GM13977 (cell line): ENCODE data around the gene SEPTIN10.

ENCODE experiments used
- DNase-seq: peaks from one replicate; pipeline ENCODE4 v3.0.0; 2012; ENCODE audit warnings: low spot score
- in situ Hi-C: fragments of 300-500 bp; cut with MboI; formaldehyde crosslinking; loops from one replicate; pipeline ENCODE4 v1.12.0; 2022; ENCODE audit warnings: low sequenced_read_pairs, low pct_unique_long_range_greater_than_20kb, mixed read lengths, inconsistent platforms; ENCODE audit not compliant: unreplicated experiment
- TF ChIP-seq, protein P1 (sequence below): IDR thresholded peaks from 2 replicates; pipeline ENCODE4 v1.5.1; 2012; ENCODE audit warnings: mild to moderate bottlenecking, control low read depth; ENCODE audit not compliant: insufficient read depth; ENCODE audit errors: extremely low read depth, missing control alignments

SEPTIN10 gene

DNA sequence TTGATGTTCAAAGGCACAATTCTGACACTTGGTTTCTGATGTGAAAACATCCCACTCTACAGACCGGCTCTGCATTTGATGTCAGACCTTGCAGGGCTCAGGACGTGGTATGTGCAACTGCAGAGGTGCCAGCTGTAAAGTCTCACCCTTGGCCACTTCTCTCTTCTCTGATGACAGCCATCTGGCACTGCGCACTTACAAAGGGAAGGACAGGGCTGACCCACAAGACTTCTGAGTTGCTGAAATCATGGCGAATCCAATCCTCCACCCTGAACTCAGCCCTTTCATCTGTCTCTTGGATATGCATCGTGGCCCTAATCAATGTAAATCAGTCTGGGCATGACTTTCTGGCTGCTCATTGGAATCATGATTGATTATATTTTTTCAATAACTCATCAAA is 82.5 kb downstream of the SEPTIN10 start:
- in situ Hi-C loops = no loop called here
- TF ChIP-seq, protein P1, sequence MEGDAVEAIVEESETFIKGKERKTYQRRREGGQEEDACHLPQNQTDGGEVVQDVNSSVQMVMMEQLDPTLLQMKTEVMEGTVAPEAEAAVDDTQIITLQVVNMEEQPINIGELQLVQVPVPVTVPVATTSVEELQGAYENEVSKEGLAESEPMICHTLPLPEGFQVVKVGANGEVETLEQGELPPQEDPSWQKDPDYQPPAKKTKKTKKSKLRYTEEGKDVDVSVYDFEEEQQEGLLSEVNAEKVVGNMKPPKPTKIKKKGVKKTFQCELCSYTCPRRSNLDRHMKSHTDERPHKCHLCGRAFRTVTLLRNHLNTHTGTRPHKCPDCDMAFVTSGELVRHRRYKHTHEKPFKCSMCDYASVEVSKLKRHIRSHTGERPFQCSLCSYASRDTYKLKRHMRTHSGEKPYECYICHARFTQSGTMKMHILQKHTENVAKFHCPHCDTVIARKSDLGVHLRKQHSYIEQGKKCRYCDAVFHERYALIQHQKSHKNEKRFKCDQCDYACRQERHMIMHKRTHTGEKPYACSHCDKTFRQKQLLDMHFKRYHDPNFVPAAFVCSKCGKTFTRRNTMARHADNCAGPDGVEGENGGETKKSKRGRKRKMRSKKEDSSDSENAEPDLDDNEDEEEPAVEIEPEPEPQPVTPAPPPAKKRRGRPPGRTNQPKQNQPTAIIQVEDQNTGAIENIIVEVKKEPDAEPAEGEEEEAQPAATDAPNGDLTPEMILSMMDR = no peak
- DNase-seq = no peak

DNA sequence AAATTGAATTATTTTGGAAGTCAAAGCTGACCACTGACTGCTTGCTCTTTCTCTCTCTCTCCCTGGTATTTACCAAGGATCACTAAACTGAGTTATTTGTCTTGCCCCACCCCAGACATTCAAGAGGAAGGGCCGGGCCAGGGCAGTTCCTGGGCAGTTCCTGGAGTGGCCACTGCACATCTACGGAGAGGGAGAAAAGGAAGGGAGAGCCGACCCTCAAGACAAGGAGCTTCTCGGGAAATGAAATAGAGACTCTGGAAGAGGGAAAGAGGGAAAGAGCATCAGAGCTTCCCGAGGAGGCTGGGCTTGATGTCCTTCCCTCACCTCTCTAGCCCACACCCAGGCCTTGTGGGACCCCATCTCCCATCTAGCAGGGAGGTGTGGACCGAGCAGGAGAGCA is 83.1 kb downstream of the SEPTIN10 start:
- TF ChIP-seq, protein P1 = no peak
- in situ Hi-C loops = no loop called here
- DNase-seq = no peak

DNA sequence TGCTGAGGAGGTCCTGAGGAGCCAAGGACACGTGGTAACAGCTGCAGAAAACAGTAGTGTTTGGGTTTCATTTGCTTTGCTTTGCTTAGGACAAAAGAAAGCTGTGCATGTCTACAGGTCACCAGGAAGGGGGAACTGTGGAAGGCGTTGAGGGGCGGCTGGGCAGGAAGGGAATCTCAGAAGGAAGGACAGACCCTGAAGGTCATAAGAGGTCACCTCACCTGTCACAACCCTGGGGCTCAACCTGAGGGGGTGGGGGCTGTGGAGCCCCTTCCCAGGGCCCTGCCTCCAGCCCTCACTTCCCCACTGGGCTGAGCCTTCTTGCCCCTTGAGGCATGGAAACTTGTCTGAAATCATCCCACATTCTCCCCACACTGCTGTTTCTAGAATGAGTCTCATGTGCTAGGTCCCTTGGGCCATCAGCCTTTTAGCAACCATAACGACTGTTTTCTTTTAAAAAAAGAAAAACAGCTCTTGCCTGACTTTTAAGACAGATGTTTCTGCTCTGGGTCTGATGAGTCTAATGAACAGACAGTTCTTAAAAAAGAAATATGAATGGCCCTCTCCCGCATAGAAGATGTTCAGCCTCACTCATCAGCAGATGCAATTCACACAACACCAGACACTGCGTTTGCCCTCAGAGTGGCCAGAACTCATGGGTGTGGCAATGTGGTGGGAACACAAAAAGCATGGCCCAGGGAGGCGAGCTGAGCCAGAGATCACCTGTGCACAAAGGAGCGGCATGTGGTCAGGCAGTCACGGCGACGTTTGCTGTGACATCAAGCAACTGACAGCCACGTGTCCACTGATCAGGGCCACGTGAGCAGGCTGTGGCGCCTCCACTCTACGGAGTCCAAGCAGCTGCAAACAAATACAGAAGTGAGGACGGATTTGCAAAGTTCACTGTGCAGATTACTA is 84.0 kb downstream of the SEPTIN10 start:
- no peak for DNase-seq
- in situ Hi-C loops = no loop called here
- TF ChIP-seq, protein P1 = no peak

DNA sequence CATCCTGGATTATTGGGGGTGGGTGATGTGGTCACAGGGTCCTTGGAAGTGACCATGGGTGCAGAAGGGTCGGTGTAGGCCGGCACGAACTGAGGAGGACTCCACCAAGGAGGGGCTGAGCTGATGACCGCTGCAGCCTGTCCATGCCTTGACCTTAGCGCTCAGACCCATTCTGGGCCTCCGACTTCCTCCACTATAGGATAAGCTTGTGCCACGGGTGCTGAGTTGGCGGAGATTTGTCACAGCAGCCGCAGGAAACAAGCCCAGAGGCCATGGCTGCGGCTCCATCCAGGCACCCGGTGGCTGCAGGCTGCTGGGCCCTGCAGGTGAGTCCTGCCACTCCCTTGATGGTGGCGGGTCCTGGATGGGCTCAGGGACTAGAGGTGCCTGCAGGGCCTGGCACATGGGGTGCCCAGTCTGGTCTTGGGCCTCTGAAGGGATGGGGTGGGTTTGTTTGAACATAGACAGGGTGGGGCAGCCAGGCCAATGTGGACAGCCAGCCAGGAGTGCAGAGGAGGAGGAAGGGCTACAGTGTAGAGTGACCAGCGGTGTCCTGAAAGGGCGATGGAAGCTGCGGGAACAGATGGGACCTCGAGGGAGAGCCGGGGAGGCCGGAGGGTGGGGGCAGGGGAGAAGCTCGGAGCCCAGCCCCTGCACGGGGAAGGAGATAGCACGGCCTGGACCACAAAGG is 84.8 kb downstream of the SEPTIN10 start:
- TF ChIP-seq, protein P1 = no peak
- in situ Hi-C loops = no loop called here
- DNase-seq = no peak

DNA sequence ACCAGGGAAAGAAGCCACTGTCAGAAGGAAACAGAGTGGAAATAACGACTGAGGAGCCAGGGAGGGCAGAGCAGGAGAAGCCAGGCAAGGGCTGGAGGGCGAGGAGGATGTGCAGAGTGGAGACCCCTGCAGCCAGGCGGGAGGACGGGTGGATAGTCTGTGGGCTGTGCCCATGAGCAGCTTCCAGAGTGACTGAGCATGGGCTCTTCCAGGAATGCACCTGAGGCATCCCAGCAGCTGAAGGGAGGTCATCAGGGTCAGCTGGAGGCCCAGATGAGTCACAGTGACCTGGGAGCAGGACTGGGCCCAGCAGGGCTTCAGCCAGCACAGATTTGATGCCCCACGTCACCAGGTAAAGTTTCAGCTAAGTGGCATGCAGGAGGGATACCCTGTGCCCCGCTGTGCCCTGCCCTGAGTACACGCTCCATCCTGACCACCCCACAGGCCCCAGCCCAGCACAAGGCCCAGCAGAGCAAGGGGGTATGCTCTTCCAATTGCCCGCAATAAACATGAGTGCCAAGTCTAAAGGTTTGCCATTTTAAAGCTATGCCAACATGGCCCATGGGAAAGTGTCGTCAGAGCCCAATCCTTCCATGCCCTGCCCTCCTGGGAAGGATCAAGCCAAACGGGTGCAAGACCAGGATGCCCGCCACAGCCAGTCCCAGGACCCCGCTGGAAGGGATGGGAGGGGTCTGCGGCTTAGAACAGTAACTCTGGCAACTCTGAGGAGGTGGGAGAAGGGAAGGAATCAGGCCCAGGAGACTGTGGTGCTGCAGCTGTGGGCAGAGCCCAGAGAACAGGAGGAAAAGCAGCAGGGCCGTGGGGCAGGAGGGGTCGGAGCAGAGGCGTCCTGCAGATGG is 85.7 kb downstream of the SEPTIN10 start:
- TF ChIP-seq, protein P1 = no peak
- in situ Hi-C loops = no loop called here
- no peak for DNase-seq

DNA sequence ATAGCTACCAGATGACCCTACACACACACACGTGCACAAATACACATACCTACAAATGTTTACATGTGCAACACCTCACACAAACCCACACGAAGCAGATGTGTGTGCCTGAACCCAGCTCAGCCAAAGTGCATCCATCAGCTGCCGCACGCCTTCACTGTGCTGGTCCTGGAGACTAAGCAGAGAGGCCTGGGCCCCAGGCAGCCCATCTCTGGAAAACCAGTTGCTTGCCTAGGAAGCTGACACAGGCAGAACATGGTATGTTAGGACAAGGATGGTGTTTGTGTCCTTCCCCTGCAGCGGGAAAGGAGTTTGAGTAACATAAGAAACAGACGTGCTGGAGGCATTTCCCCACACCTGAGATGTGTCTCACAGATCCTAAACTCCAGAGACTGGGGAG is 86.7 kb downstream of the SEPTIN10 start:
- TF ChIP-seq, protein P1 = no peak
- DNase-seq = no peak
- in situ Hi-C loops = no loop called here
